Neural cell (in vitro differentiated cells): ENCODE measurements around the gene ARL5B. TPM values are rescaled to one million over a fixed set of nuclear protein-coding genes. Genes with fewer than 3 reads are reported as not detected.

ENCODE experiments used
- H2AFZ ChIP-seq: fragments of 200-600, 300-800 bp; sonication (generic), shearing (Covaris generic); 2 replicates; pipeline ENCODE4 v1.6.0; 2014; ENCODE audit warnings: low read depth, mild to moderate bottlenecking, antibody characterized with exemption, low read length, moderate library complexity
- H3F3A ChIP-seq: fragments of 200-600 bp; shearing (Covaris generic); 2 replicates; pipeline ENCODE4 v1.6.1; 2016; ENCODE audit warnings: mild to moderate bottlenecking, moderate library complexity, mixed read lengths, antibody characterized with exemption, low read length; ENCODE audit not compliant: insufficient read depth, poor library complexity, severe bottlenecking
- H3K27ac ChIP-seq: fragments of 200-600, 300-800 bp; sonication (generic), shearing (Covaris generic); 2 replicates; pipeline ENCODE4 v1.5.1; 2014; ENCODE audit warnings: mild to moderate bottlenecking, low read length, moderate library complexity
- H3K27me3 ChIP-seq: fragments of 300-800, 200-600 bp; sonication (generic), shearing (Covaris generic); 2 replicates; pipeline ENCODE4 v1.6.0; 2014; ENCODE audit warnings: mild to moderate bottlenecking, low read depth, low read length, moderate library complexity; ENCODE audit not compliant: insufficient read depth
- H3K36me3 ChIP-seq: fragments of 300-800, 200-600 bp; sonication (generic), shearing (Covaris generic); 2 replicates; pipeline ENCODE4 v1.5.1; 2014; ENCODE audit warnings: mild to moderate bottlenecking, antibody characterized with exemption, low read length, moderate library complexity; ENCODE audit not compliant: insufficient read depth
- H3K4me2 ChIP-seq: fragments of 300-800, 200-600 bp; sonication (generic), shearing (Covaris generic); 2 replicates; pipeline ENCODE4 v1.6.0; 2014; ENCODE audit warnings: mild to moderate bottlenecking, low read length
- H3K4me3 ChIP-seq: fragments of 300-800, 200-600 bp; sonication (generic), shearing (Covaris generic); 2 replicates; pipeline ENCODE4 v1.5.1; 2014; ENCODE audit warnings: mild to moderate bottlenecking, low read length, moderate library complexity
- H3K79me2 ChIP-seq: fragments of 200-600 bp; shearing (Covaris generic); replicated peaks from 2 replicates; pipeline ENCODE4 v1.6.0; 2014; ENCODE audit warnings: mild to moderate bottlenecking, low read length, moderate library complexity; ENCODE audit not compliant: insufficient read depth
- H3K9ac ChIP-seq: fragments of 300-800, 200-600 bp; sonication (generic), shearing (Covaris generic); 2 replicates; pipeline ENCODE4 v1.6.1; 2016; ENCODE audit warnings: mild to moderate bottlenecking, low read length, mixed read lengths
- H3K9me2 ChIP-seq: fragments of 200-600 bp; shearing (Covaris generic); 2 replicates; pipeline ENCODE4 v1.6.1; 2016; ENCODE audit warnings: mild to moderate bottlenecking, low read length, mixed read lengths; ENCODE audit not compliant: insufficient read depth
- H3K9me3 ChIP-seq: fragments of 200-600, 300-800 bp; sonication (generic), shearing (Covaris generic); 2 replicates; pipeline ENCODE4 v1.6.1; 2016; ENCODE audit warnings: mild to moderate bottlenecking, mixed run types, low read length, moderate library complexity, mixed read lengths
- H4K20me1 ChIP-seq: fragments of 200-600 bp; shearing (Covaris generic); 2 replicates; pipeline ENCODE4 v1.6.1; 2016; ENCODE audit warnings: mild to moderate bottlenecking, mixed run types; ENCODE audit not compliant: insufficient read depth
- EP300 ChIP-seq: fragments of 450-650 bp; conservative IDR thresholded peaks from 2 replicates; pipeline ENCODE4 v1.6.1; 2014; ENCODE audit warnings: antibody characterized with exemption, mild to moderate bottlenecking, moderate library complexity; ENCODE audit not compliant: poor library complexity, severe bottlenecking
- EZH2 ChIP-seq: fragments of 200-600, 300-800 bp; shearing (Covaris generic), sonication (generic); IDR thresholded peaks from 2 replicates; pipeline ENCODE4 v1.6.1; 2014; ENCODE audit warnings: antibody characterized with exemption, low read length, borderline replicate concordance, mild to moderate bottlenecking; ENCODE audit not compliant: insufficient read depth, poor library complexity, severe bottlenecking
- MXI1 ChIP-seq: fragments of 450-650 bp; conservative IDR thresholded peaks from 2 replicates; pipeline ENCODE4 v1.6.1; 2014; ENCODE audit warnings: antibody characterized with exemption, mild to moderate bottlenecking; ENCODE audit not compliant: poor library complexity, severe bottlenecking
- POLR2AphosphoS5 ChIP-seq: IDR thresholded peaks from 2 replicates; pipeline ENCODE4 v1.6.1; 2012
- RAD21 ChIP-seq: fragments of 450-650 bp; conservative IDR thresholded peaks from 2 replicates; pipeline ENCODE4 v1.6.1; 2014; ENCODE audit warnings: antibody characterized with exemption, mild to moderate bottlenecking, moderate library complexity
- SMC3 ChIP-seq: fragments of 450-650 bp; conservative IDR thresholded peaks from 2 replicates; pipeline ENCODE4 v1.6.1; 2014; ENCODE audit warnings: antibody characterized with exemption, mild to moderate bottlenecking, moderate library complexity; ENCODE audit not compliant: poor library complexity
- TAF1 ChIP-seq: IDR thresholded peaks from 2 replicates; pipeline ENCODE4 v1.6.1; 2012; ENCODE audit warnings: low read depth
- polyA plus RNA-seq: library from polyadenylated mRNA; depleted of rRNA; stranded (reverse); fragments of >200 nt; gene quantifications from 2 replicates; pipeline ENCODE4 v1.2.3, GENCODE V29; 2014
- TF ChIP-seq, protein P1 (sequence below): IDR thresholded peaks from 2 replicates; pipeline ENCODE4 v1.6.1; 2012; ENCODE audit warnings: borderline replicate concordance
- TF ChIP-seq, protein P2 (sequence below): fragments of 450-650 bp; IDR thresholded peaks from 2 replicates; pipeline ENCODE4 v1.5.1; 2014; ENCODE audit warnings: antibody characterized with exemption, mild to moderate bottlenecking, moderate library complexity; ENCODE audit not compliant: poor library complexity, severe bottlenecking

ARL5B gene
- polyA plus RNA-seq, 1 donor from 2014 or later = 50.0 TPM

DNA sequence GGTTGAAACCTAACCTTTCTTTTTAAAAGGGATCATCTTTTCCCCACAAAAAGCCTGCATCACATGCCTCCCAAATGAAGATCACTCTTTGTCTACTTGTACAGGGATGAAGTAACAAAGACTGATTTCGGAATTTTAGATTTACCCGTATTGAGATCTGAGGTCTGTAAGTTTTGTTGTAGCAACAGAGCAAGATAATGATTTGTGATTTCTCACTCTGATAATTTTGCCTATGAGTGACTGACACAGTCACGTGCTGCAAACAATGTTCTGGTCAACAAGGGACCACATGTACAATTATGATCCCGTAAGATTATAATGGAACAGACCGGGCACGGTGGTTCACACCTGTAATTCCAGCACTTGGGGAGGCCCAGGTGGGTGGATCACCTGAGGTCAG is 31.3 kb downstream of the ARL5B start:
- Histone ChIP-seq H3K27ac (no peak overlapping the region), H3K9ac (no peak overlapping the region), H3K27me3 (no peaks in the 10 kb centered on the region), H3K9me3 (no peaks in the 10 kb centered on the region), H3K9me2 (no peaks in the 10 kb centered on the region), H4K20me1 (no peaks in the 10 kb centered on the region), H3K79me2 (no peaks in the 10 kb centered on the region), H3K36me3 (no peaks in the 10 kb centered on the region), H3F3A (no peaks in the 10 kb centered on the region), H2AFZ (no peak overlapping the region), H3K4me2 (no peak overlapping the region), H3K4me3 (no peak overlapping the region)
- TF ChIP-seq, protein P1, sequence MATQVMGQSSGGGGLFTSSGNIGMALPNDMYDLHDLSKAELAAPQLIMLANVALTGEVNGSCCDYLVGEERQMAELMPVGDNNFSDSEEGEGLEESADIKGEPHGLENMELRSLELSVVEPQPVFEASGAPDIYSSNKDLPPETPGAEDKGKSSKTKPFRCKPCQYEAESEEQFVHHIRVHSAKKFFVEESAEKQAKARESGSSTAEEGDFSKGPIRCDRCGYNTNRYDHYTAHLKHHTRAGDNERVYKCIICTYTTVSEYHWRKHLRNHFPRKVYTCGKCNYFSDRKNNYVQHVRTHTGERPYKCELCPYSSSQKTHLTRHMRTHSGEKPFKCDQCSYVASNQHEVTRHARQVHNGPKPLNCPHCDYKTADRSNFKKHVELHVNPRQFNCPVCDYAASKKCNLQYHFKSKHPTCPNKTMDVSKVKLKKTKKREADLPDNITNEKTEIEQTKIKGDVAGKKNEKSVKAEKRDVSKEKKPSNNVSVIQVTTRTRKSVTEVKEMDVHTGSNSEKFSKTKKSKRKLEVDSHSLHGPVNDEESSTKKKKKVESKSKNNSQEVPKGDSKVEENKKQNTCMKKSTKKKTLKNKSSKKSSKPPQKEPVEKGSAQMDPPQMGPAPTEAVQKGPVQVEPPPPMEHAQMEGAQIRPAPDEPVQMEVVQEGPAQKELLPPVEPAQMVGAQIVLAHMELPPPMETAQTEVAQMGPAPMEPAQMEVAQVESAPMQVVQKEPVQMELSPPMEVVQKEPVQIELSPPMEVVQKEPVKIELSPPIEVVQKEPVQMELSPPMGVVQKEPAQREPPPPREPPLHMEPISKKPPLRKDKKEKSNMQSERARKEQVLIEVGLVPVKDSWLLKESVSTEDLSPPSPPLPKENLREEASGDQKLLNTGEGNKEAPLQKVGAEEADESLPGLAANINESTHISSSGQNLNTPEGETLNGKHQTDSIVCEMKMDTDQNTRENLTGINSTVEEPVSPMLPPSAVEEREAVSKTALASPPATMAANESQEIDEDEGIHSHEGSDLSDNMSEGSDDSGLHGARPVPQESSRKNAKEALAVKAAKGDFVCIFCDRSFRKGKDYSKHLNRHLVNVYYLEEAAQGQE = no peak
- TF ChIP-seq TAF1 (no peak), EZH2 (no peak), POLR2AphosphoS5 (no peak), EP300 (no peak), RAD21 (no peak), SMC3 (no peak), MXI1 (no peak)
- TF ChIP-seq, protein P2, sequence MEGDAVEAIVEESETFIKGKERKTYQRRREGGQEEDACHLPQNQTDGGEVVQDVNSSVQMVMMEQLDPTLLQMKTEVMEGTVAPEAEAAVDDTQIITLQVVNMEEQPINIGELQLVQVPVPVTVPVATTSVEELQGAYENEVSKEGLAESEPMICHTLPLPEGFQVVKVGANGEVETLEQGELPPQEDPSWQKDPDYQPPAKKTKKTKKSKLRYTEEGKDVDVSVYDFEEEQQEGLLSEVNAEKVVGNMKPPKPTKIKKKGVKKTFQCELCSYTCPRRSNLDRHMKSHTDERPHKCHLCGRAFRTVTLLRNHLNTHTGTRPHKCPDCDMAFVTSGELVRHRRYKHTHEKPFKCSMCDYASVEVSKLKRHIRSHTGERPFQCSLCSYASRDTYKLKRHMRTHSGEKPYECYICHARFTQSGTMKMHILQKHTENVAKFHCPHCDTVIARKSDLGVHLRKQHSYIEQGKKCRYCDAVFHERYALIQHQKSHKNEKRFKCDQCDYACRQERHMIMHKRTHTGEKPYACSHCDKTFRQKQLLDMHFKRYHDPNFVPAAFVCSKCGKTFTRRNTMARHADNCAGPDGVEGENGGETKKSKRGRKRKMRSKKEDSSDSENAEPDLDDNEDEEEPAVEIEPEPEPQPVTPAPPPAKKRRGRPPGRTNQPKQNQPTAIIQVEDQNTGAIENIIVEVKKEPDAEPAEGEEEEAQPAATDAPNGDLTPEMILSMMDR = no peak

DNA sequence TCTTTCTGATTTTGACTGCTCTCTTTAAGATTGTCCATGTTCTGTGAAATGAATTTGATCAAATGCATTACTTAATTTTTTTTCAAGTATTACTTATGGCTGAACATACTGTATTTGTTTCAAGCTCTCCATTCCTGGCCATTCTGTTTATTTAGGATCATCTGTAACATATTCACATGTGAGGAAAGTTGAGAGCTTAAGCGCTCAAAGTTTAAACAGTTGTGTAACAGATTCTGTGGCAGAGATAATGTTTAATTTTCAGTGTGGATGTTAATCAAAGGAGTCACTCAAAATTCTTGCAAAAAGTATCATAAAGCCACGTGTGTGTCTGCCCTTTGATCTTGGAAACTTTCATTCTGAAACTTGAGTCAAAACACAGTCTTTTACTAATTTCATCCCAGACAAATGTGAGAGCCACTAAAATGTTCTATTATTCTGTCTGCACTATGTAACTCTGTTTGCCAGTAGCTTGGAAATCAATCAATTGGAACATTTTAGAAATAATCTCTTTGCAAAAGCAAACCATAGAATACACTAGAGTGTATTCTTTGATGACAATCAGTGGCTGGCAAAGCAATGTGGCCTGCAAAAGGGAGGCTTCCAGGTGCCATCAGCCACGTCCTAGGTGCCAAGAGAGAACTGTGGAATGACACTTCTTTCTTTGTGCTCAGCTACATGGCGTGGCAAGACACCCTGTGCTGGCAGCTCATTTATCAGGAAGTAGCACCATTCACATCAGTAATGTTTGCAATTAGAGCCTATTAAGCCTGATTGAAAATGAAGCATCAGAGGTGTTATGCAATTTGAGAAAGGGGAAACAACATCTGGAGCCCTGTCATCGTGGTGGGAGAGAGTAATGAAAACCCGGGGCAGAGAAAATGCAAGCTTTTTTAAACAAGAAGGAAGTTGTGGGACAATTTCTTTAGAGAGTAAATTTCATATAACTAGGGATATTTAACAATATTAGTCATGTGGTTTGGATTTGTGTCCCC is 40.9 kb downstream of the ARL5B start:
- Histone ChIP-seq H3K79me2 (no peaks in the 10 kb centered on the region), H3K9ac (no peak overlapping the region), H4K20me1 (no peaks in the 10 kb centered on the region), H3K9me2 (no peaks in the 10 kb centered on the region), H3F3A (no peaks in the 10 kb centered on the region), H3K36me3 (no peaks in the 10 kb centered on the region), H3K27me3 (no peaks in the 10 kb centered on the region), H3K9me3 (no peaks in the 10 kb centered on the region), H3K27ac (no peak overlapping the region), H2AFZ (no peak overlapping the region), H3K4me3 (no peak overlapping the region), H3K4me2 (no peak overlapping the region)
- TF ChIP-seq TAF1 = no peak
- no peak for TF ChIP-seq SMC3
